Nephron progenitor cell (in vitro differentiated cells): ENCODE results near the gene EXOC6B.
A peak's percentile ranks its signal among the peaks of the same experiment; 100 is the strongest.

ENCODE experiments used
- DNase-seq: peaks from one replicate; pipeline ENCODE4 v3.0.0; 2021
- H3K27ac Mint-ChIP-seq: 2 replicates; pipeline ENCODE4 v1.8.0; 2021; ENCODE audit warnings: mild to moderate bottlenecking, moderate library complexity, mixed read lengths
- H3K27me3 Mint-ChIP-seq: 2 replicates; pipeline ENCODE4 v1.8.0; 2021; ENCODE audit warnings: mild to moderate bottlenecking, low read depth, mixed read lengths; ENCODE audit not compliant: poor library complexity
- H3K36me3 Mint-ChIP-seq: 2 replicates; pipeline ENCODE4 v1.8.0; 2021; ENCODE audit warnings: low read depth, mixed read lengths
- H3K4me1 Mint-ChIP-seq: 2 replicates; pipeline ENCODE4 v1.8.0; 2021; ENCODE audit warnings: mixed read lengths
- H3K4me3 Mint-ChIP-seq: 2 replicates; pipeline ENCODE4 v1.8.0; 2021; ENCODE audit warnings: mild to moderate bottlenecking, moderate library complexity, mixed read lengths
- H3K9me3 Mint-ChIP-seq: 2 replicates; pipeline ENCODE4 v1.8.0; 2021; ENCODE audit warnings: mild to moderate bottlenecking, moderate library complexity, mixed read lengths
- CTCF ChIP-seq: fragments of 200-600 bp; sonication (generic); IDR thresholded peaks from 2 replicates; pipeline ENCODE4 v1.5.0; 2021; ENCODE audit warnings: antibody characterized with exemption

The EXOC6B gene

GRCh38 chr2:72579591-72580180 is 246.1 kb downstream of the EXOC6B start:
- no peak overlapping the region for H3K4me3 Mint-ChIP-seq
- no peak for DNase-seq
- no peaks in the 10 kb centered on the region for H3K27me3 Mint-ChIP-seq
- TF ChIP-seq CTCF = peak; percentile 74
- no peaks in the 10 kb centered on the region for H3K4me1 Mint-ChIP-seq
- no peaks in the 10 kb centered on the region for H3K36me3 Mint-ChIP-seq
- no peak overlapping the region for H3K27ac Mint-ChIP-seq
- H3K9me3 Mint-ChIP-seq = no peaks in the 10 kb centered on the region

GRCh38 chr2:72576861-72577260 is 249.0 kb downstream of the EXOC6B start:
- no peaks in the 10 kb centered on the region for H3K36me3 Mint-ChIP-seq
- no peaks in the 10 kb centered on the region for H3K27me3 Mint-ChIP-seq
- H3K27ac Mint-ChIP-seq = no peak overlapping the region
- H3K4me1 Mint-ChIP-seq = no peaks in the 10 kb centered on the region
- no peak overlapping the region for H3K4me3 Mint-ChIP-seq
- no peak for TF ChIP-seq CTCF
- no peak for DNase-seq
- no peaks in the 10 kb centered on the region for H3K9me3 Mint-ChIP-seq

DNA sequence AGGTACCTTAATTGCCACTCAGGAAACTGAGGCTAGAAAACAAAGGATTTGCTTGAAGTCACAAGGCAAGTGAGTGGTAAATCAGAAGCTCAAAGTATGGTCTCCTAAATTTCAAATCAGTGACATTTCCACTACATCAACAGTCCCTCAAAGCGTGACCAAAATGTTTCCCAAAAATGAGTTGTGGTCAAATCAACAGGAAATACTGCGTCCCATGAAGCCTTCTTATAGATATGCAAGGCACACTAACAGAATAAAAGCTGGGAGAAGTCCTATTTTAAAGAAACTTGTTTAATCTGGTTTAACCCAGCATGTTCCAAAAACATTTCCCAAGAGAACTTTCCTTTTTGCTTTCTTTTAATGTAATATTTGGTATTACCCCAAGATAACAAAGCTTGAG is 249.4 kb downstream of the EXOC6B start:
- H3K27ac Mint-ChIP-seq = no peak overlapping the region
- no peaks in the 10 kb centered on the region for H3K27me3 Mint-ChIP-seq
- H3K36me3 Mint-ChIP-seq = no peaks in the 10 kb centered on the region
- no peaks in the 10 kb centered on the region for H3K4me1 Mint-ChIP-seq
- no peak overlapping the region for H3K4me3 Mint-ChIP-seq
- no peak for DNase-seq
- TF ChIP-seq CTCF = no peak
- H3K9me3 Mint-ChIP-seq = no peaks in the 10 kb centered on the region

- Mint-ChIP-seq H3K9me3 (no peaks in the 10 kb centered on the region), H3K4me1 (no peaks in the 10 kb centered on the region), H3K4me3 (no peak overlapping the region), H3K27ac (no peak overlapping the region), H3K36me3 (no peaks in the 10 kb centered on the region), H3K27me3 (no peaks in the 10 kb centered on the region)
- DNase-seq = no peak
- TF ChIP-seq CTCF = no peak
These were observed 250.9 kb downstream of the EXOC6B start for GRCh38 chr2:72574886-72575285.

GRCh38 chr2:72573232-72573631 is 252.6 kb downstream of the EXOC6B start:
- DNase-seq = no peak
- Mint-ChIP-seq H3K4me1 (no peaks in the 10 kb centered on the region), H3K27me3 (no peaks in the 10 kb centered on the region), H3K27ac (no peak overlapping the region), H3K4me3 (no peak overlapping the region), H3K9me3 (no peaks in the 10 kb centered on the region), H3K36me3 (no peaks in the 10 kb centered on the region)
- TF ChIP-seq CTCF = no peak

DNA sequence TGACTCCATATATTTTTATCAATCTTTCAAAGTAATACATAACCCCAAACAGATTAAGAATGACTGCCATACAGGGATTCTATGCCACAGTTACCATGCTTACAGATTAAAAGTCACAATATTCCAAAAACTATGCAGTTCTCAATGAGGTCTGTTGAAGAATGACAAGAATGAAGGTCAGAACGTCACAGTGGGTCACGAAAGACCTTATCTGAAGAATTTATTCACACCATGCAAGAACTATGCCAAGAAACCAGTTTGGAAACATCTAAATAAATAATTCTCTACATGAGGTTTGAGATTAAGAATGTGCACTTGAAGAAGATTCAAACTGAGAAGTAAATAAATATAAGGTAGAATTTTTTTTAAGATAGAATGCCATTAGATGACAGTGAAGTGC is 253.3 kb downstream of the EXOC6B start:
- H3K27me3 Mint-ChIP-seq = no peaks in the 10 kb centered on the region
- H3K4me3 Mint-ChIP-seq = no peak overlapping the region
- H3K9me3 Mint-ChIP-seq = no peaks in the 10 kb centered on the region
- DNase-seq = no peak
- no peak for TF ChIP-seq CTCF
- no peaks in the 10 kb centered on the region for H3K36me3 Mint-ChIP-seq
- H3K4me1 Mint-ChIP-seq = no peaks in the 10 kb centered on the region
- H3K27ac Mint-ChIP-seq = no peak overlapping the region
